ENCODE measurements around the gene SLC44A3. TPM values are rescaled to one million over a fixed set of nuclear protein-coding genes. Genes with fewer than 3 reads are reported as not detected.

Gene SLC44A3
- total RNA-seq, 1 donor from 2014 or later, result not detected

- Mint-ChIP-seq H3K4me3 (no peak overlapping the region), H3K27ac (no peak overlapping the region), H3K4me1 (peaks cover 5% of the 10 kb centered on the region), H3K27me3 (peaks cover 15% of the 10 kb centered on the region), H3K36me3 (ENCODE audit: low read depth) (no peaks in the 10 kb centered on the region), H3K9me3 (no peaks in the 10 kb centered on the region)
- POLR2A ChIA-PET, result no interaction called here
- ATAC-seq (ENCODE audit: low read depth) (no peak), DNase-seq (no peak)
- CTCF ChIA-PET, result no interaction called here
- TF ChIP-seq CTCF (IDR thresholded peaks at IDR 0.05), result no peak
- intact Hi-C loops (cut with micrococcal nuclease), result no loop called here
Measured at GRCh38 chr1:94878329-94878728, 58.2 kb downstream of the SLC44A3 start.

- DNase-seq, result no peak
- intact Hi-C loops (cut with micrococcal nuclease), result no loop called here
- CTCF ChIA-PET, result interaction anchor here (1.0 kb wide), 1 partner anchor 29 kb away, joined by 3 read pairs; no protein-coding TSS in a partner anchor
Measured at GRCh38 chr1:94883691-94884090, 63.5 kb downstream of the SLC44A3 start.

GRCh38 chr1:94884106-94884505, 63.9 kb downstream of the SLC44A3 start:
- no peak for TF ChIP-seq CTCF (IDR thresholded peaks at IDR 0.05)
- ChIA-PET CTCF (interaction anchor here (1.0 kb wide), 1 partner anchor 29 kb away, joined by 3 read pairs; no protein-coding TSS in a partner anchor), POLR2A (no interaction called here)
- no peak overlapping the region for H3K4me3 Mint-ChIP-seq
- intact Hi-C loops (cut with micrococcal nuclease), result no loop called here
- H3K9me3 Mint-ChIP-seq, result no peaks in the 10 kb centered on the region
- H3K27ac Mint-ChIP-seq, result no peak overlapping the region
- H3K36me3 Mint-ChIP-seq (ENCODE audit: low read depth), result no peaks in the 10 kb centered on the region
- no peak for ATAC-seq (ENCODE audit: low read depth)
- peaks cover 10% of the 10 kb centered on the region for H3K4me1 Mint-ChIP-seq
- H3K27me3 Mint-ChIP-seq, result no peaks in the 10 kb centered on the region
- DNase-seq, result no peak

More at GRCh38 chr1:94883691-94884090, 63.5 kb downstream of the SLC44A3 start:
- no peak for TF ChIP-seq CTCF (IDR thresholded peaks at IDR 0.05)
- H3K36me3 Mint-ChIP-seq (ENCODE audit: low read depth), result no peaks in the 10 kb centered on the region
- ATAC-seq (ENCODE audit: low read depth), result peak; percentile 25
- POLR2A ChIA-PET, result no interaction called here
- no peaks in the 10 kb centered on the region for H3K9me3 Mint-ChIP-seq
- H3K4me3 Mint-ChIP-seq, result no peak overlapping the region
- peaks cover 10% of the 10 kb centered on the region for H3K4me1 Mint-ChIP-seq
- H3K27me3 Mint-ChIP-seq, result no peaks in the 10 kb centered on the region
- no peak overlapping the region for H3K27ac Mint-ChIP-seq

- no peaks in the 10 kb centered on the region for H3K27me3 Mint-ChIP-seq
- no peak for TF ChIP-seq CTCF (IDR thresholded peaks at IDR 0.05)
- no peaks in the 10 kb centered on the region for H3K36me3 Mint-ChIP-seq (ENCODE audit: low read depth)
- H3K4me3 Mint-ChIP-seq, result no peak overlapping the region
- H3K9me3 Mint-ChIP-seq, result no peaks in the 10 kb centered on the region
- ChIA-PET CTCF (interaction anchor here (1.0 kb wide), 1 partner anchor 30 kb away, joined by 3 read pairs; no protein-coding TSS in a partner anchor), POLR2A (no interaction called here)
- intact Hi-C loops (cut with micrococcal nuclease), result no loop called here
- DNase-seq, result no peak
- ATAC-seq (ENCODE audit: low read depth), result no peak
- H3K27ac Mint-ChIP-seq, result no peak overlapping the region
- peaks cover 10% of the 10 kb centered on the region for H3K4me1 Mint-ChIP-seq
Measured at GRCh38 chr1:94884507-94884906, 64.3 kb downstream of the SLC44A3 start.

- Mint-ChIP-seq H3K4me1 (peaks cover 10% of the 10 kb centered on the region), H3K27me3 (no peaks in the 10 kb centered on the region), H3K36me3 (ENCODE audit: low read depth) (no peaks in the 10 kb centered on the region), H3K4me3 (no peak overlapping the region), H3K9me3 (no peaks in the 10 kb centered on the region), H3K27ac (no peak overlapping the region)
- intact Hi-C loops (cut with micrococcal nuclease), result no loop called here
- ATAC-seq (ENCODE audit: low read depth) (no peak), DNase-seq (no peak)
- TF ChIP-seq CTCF (IDR thresholded peaks at IDR 0.05), result no peak
- ChIA-PET POLR2A (no interaction called here), CTCF (no interaction called here)
Measured at GRCh38 chr1:94886361-94886760, 66.2 kb downstream of the SLC44A3 start.
